Esophagus squamous epithelium (tissue), 5 donors: Measurements from ENCODE around the gene ANKRD40. TPM values are rescaled to one million over a fixed set of nuclear protein-coding genes. Genes with fewer than 3 reads are reported as not detected.

Experiments used
- DNase-seq: peaks from one replicate; lab custom pipeline; 2025; lab: John Stamatoyannopoulos, UW
- H3K27ac ChIP-seq, 4 donors: fragments of 200-600 bp; sonication (generic); one replicate each; pipeline ENCODE4 v1.5.1; 2016 to 2019; ENCODE audit warnings: mild to moderate bottlenecking in 1 of 4
- H3K27me3 ChIP-seq, 4 donors: fragments of 200-600 bp; sonication (generic); 1 replicate in 3 of 4; 2 replicates in 1 of 4; pipeline versions ENCODE4 v1.5.1 to v1.6.0; 2017 to 2021; ENCODE audit warnings: antibody characterized with exemption in 1 of 4
- H3K36me3 ChIP-seq, 3 donors: fragments of 200-600 bp; sonication (generic); one replicate each; pipeline ENCODE4 v1.5.1; 2016 to 2019
- H3K4me1 ChIP-seq, 3 donors: fragments of 200-600 bp; sonication (generic); one replicate each; pipeline ENCODE4 v1.5.1; 2017 to 2019
- H3K4me3 ChIP-seq, 4 donors: fragments of 200-600 bp; sonication (generic); 1 replicate in 3 of 4; 2 replicates in 1 of 4; pipeline ENCODE4 v1.5.1; 2016 to 2019; ENCODE audit warnings: mild to moderate bottlenecking in 2 of 4, moderate library complexity in 1 of 4
- H3K9me3 ChIP-seq, 3 donors: fragments of 200-600 bp; sonication (generic); one replicate each; pipeline ENCODE4 v1.5.1; 2016 to 2019
- CTCF ChIP-seq, 6 experiments: fragments of 450-650 bp in 4 of 6; fragments of 200-600 bp in 2 of 6; sonication (generic) in 2 of 6; IDR thresholded peaks; one replicate each; pipeline ENCODE4 v1.5.1; 2016 to 2019; ENCODE audit warnings: antibody characterized with exemption in 6 of 6, mild to moderate bottlenecking in 4 of 6, moderate library complexity in 4 of 6
- POLR2A ChIP-seq, 4 donors: fragments of 450-650 bp; IDR thresholded peaks; one replicate each; pipeline ENCODE4 v1.6.1; 2017; ENCODE audit warnings: antibody characterized with exemption in 4 of 4, mild to moderate bottlenecking in 4 of 4, moderate library complexity in 3 of 4
- WGBS, 2 donors: methylation state at CpG; one replicate each; pipeline ENCODE4 v1.1.5; 2018; 5-methylcytosine and 5-hydroxymethylcytosine counted together
- intact Hi-C: fragments of 100-400 bp; cut with DNase I; formaldehyde crosslinking; loops from one replicate; pipeline ENCODE4 v1.15.0; 2022
- total RNA-seq, 4 donors: library from RNA; depleted of rRNA; stranded (reverse); fragments of >200 nt; gene quantifications; one replicate each; pipeline ENCODE4 v1.1.0, GENCODE V29; 2016
- donor health status: DM: yes; HTN: yes; CAD: no.

Gene ANKRD40
- total RNA-seq, 4 donors from 2014 or later = 10.7 to 34.9 (median 17.9) TPM

- intact Hi-C loops = no loop called here
- Histone ChIP-seq H3K9me3 (no peaks in the 10 kb centered on the region), H3K27ac (peak overlapping the region; percentile 73 to 84 (median 82)), H3K4me1 (peaks cover 24 to 56% (median 38%) of the 10 kb centered on the region in 3 donors), H3K27me3 (no peaks in the 10 kb centered on the region), H3K36me3 (no peaks in the 10 kb centered on the region), H3K4me3 (no peak overlapping the region)
- DNase-seq = no peak
- no peak for TF ChIP-seq POLR2A (IDR thresholded peaks at IDR 0.05)
- WGBS, 2 donors = 20 to 32% methylated on average over 7 to 9 of the region's 9 CpGs
Observed at GRCh38 chr17:50661795-50662391, 45.8 kb downstream of the ANKRD40 start.

- WGBS, 2 donors = 55 to 76% methylated on average over 3 to 5 of the region's 5 CpGs
- no peak for DNase-seq
- intact Hi-C loops = no loop called here
- Histone ChIP-seq H3K36me3 (no peaks in the 10 kb centered on the region), H3K4me1 (peaks cover 24 to 56% (median 38%) of the 10 kb centered on the region in 3 donors), H3K27me3 (no peaks in the 10 kb centered on the region), H3K27ac (peak overlapping the region; percentile 73 to 84 (median 82)), H3K9me3 (no peaks in the 10 kb centered on the region), H3K4me3 (no peak overlapping the region)
- TF ChIP-seq CTCF (IDR thresholded peaks at IDR 0.05) = no peak
- TF ChIP-seq POLR2A (IDR thresholded peaks at IDR 0.05) = no peak
Observed at GRCh38 chr17:50661348-50661747, 46.4 kb downstream of the ANKRD40 start.

GRCh38 chr17:50660887-50661345, 46.8 kb downstream of the ANKRD40 start:
- intact Hi-C loops = no loop called here
- 57 to 63% methylated on average over 9 of the region's 10 CpGs for WGBS, 2 donors

GRCh38 chr17:50660042-50660886, 47.5 kb downstream of the ANKRD40 start:
- 25 to 42% methylated on average over 7 to 8 of the region's 11 CpGs for WGBS, 2 donors
- intact Hi-C loops = no loop called here
- Histone ChIP-seq H3K4me1 (peaks cover 24 to 56% (median 38%) of the 10 kb centered on the region in 3 donors), H3K27me3 (no peaks in the 10 kb centered on the region), H3K9me3 (no peaks in the 10 kb centered on the region), H3K27ac (peak overlapping the region; percentile 73 to 84 (median 82)), H3K36me3 (no peaks in the 10 kb centered on the region), H3K4me3 (no peak overlapping the region)
- no peak for DNase-seq
- no peak for TF ChIP-seq CTCF (IDR thresholded peaks at IDR 0.05)
- TF ChIP-seq POLR2A (IDR thresholded peaks at IDR 0.05) = no peak

More at GRCh38 chr17:50660887-50661345, 46.8 kb downstream of the ANKRD40 start:
- Histone ChIP-seq H3K4me1 (peaks cover 24 to 56% (median 38%) of the 10 kb centered on the region in 3 donors), H3K4me3 (no peak overlapping the region), H3K36me3 (no peaks in the 10 kb centered on the region), H3K27me3 (no peaks in the 10 kb centered on the region), H3K27ac (peak overlapping the region; percentile 73 to 84 (median 82)), H3K9me3 (no peaks in the 10 kb centered on the region)
- TF ChIP-seq POLR2A (IDR thresholded peaks at IDR 0.05) (no peak), CTCF (IDR thresholded peaks at IDR 0.05) (no peak)
- no peak for DNase-seq

- Histone ChIP-seq H3K4me1 (peaks cover 24 to 56% (median 38%) of the 10 kb centered on the region in 3 donors), H3K9me3 (no peaks in the 10 kb centered on the region), H3K27me3 (no peaks in the 10 kb centered on the region), H3K27ac (peak overlapping the region in 1 of 4 donors; percentile 84), H3K36me3 (no peaks in the 10 kb centered on the region), H3K4me3 (no peak overlapping the region)
- 89 to 90% methylated on average over 4 to 7 of the region's 10 CpGs for WGBS, 2 donors
- TF ChIP-seq POLR2A (IDR thresholded peaks at IDR 0.05) (no peak), CTCF (IDR thresholded peaks at IDR 0.05) (no peak)
- DNase-seq = no peak
- intact Hi-C loops = no loop called here
Observed at GRCh38 chr17:50659179-50659578, 48.5 kb downstream of the ANKRD40 start.
